HEK293 (cell line): ENCODE data around the gene FZR1.

Source experiments
- CTCF ChIA-PET: fragments of 350-600 bp; formaldehyde crosslinking; extraction: SDS; loops from one replicate; lab custom pipeline; 2021; ENCODE audit warnings: antibody characterized with exemption; lab: Yijun Ruan, JAX
- POLR2A ChIA-PET: fragments of 300-600 bp; formaldehyde crosslinking; extraction: SDS; loops from one replicate; lab custom pipeline; 2020; ENCODE audit warnings: antibody characterized with exemption, inconsistent platforms; lab: Yijun Ruan, JAX
- H3K27ac ChIP-seq: fragments of 200-500 bp; sonication (Bioruptor generic); 2 replicates; pipeline ENCODE4 v1.5.1; 2014; ENCODE audit warnings: low read depth, low read length, control low read depth, inconsistent platforms; ENCODE audit errors: extremely low read depth
- H3K36me3 ChIP-seq, 2 experiments: fragments of 200-500 bp in 1 of 2; sonication (Bioruptor generic) in 1 of 2; 1 replicate in 1 of 2; 2 replicates in 1 of 2; pipeline ENCODE4 v1.5.1; 2014 to 2017; ENCODE audit warnings: inconsistent platforms in 2 of 2, low read length in 2 of 2; ENCODE audit not compliant: control insufficient read depth in 2 of 2, insufficient read depth in 1 of 2
- H3K4me1 ChIP-seq: fragments of 200-500 bp; sonication (Bioruptor generic); 2 replicates; pipeline ENCODE4 v1.5.1; 2014; ENCODE audit warnings: mild to moderate bottlenecking, low read length, inconsistent platforms; ENCODE audit not compliant: control insufficient read depth, insufficient read depth
- H3K4me3 ChIP-seq: 2 replicates; pipeline ENCODE4 v1.5.1; 2011; ENCODE audit warnings: low read depth, mild to moderate bottlenecking, control low read depth, low read length, moderate library complexity
- H3K9me3 ChIP-seq: fragments of 200-500 bp; sonication (Bioruptor generic); 2 replicates; pipeline ENCODE4 v1.5.1; 2014; ENCODE audit warnings: low read depth, low read length, inconsistent platforms; ENCODE audit not compliant: control insufficient read depth, insufficient read depth
- FEZF1 ChIP-seq: fragments of 450-650 bp; formaldehyde crosslinking; IDR thresholded peaks from 2 replicates; pipeline ENCODE4 v1.5.1; 2016; ENCODE audit warnings: missing biosample characterization, missing genetic modification characterization
- GLI2 ChIP-seq: fragments of 450-650 bp; formaldehyde crosslinking; IDR thresholded peaks from 2 replicates; pipeline ENCODE4; 2017; ENCODE audit warnings: missing biosample characterization, missing genetic modification characterization, low read depth, borderline replicate concordance
- GLIS1 ChIP-seq: fragments of 450-650 bp; formaldehyde crosslinking; IDR thresholded peaks from 2 replicates; pipeline ENCODE4 v1.5.1; 2016; ENCODE audit warnings: missing biosample characterization, missing genetic modification characterization
- HOXD13 ChIP-seq: sonication (generic); formaldehyde crosslinking; IDR thresholded peaks from 2 replicates; pipeline ENCODE4 v1.8.0; 2022; ENCODE audit warnings: missing genetic modification reagents, borderline replicate concordance
- KLF9 ChIP-seq: fragments of 450-650 bp; formaldehyde crosslinking; IDR thresholded peaks from 2 replicates; pipeline ENCODE4 v1.5.1; 2016; ENCODE audit warnings: missing biosample characterization, missing genetic modification characterization, low read depth
- PRDM6 ChIP-seq: fragments of 450-650 bp; formaldehyde crosslinking; IDR thresholded peaks from 2 replicates; pipeline ENCODE4 v1.5.1; 2017; ENCODE audit warnings: missing biosample characterization, missing genetic modification characterization
- ZBTB17 ChIP-seq: fragments of 450-650 bp; formaldehyde crosslinking; IDR thresholded peaks from 2 replicates; pipeline ENCODE4 v1.5.1; 2016; ENCODE audit warnings: missing biosample characterization, missing genetic modification characterization
- ZBTB6 ChIP-seq: fragments of 450-650 bp; formaldehyde crosslinking; IDR thresholded peaks from 2 replicates; pipeline ENCODE4 v1.5.1; 2017; ENCODE audit warnings: missing biosample characterization, missing genetic modification characterization
- ZFHX2 ChIP-seq: fragments of 450-650 bp; formaldehyde crosslinking; conservative IDR thresholded peaks from 2 replicates; pipeline ENCODE4 v1.5.1; 2016; ENCODE audit warnings: missing biosample characterization, missing genetic modification characterization
- ZFP69B ChIP-seq: fragments of 450-650 bp; formaldehyde crosslinking; IDR thresholded peaks from 2 replicates; pipeline ENCODE4 v1.5.1; 2016; ENCODE audit warnings: missing biosample characterization, missing genetic modification characterization
- ZIC2 ChIP-seq: fragments of 450-650 bp; formaldehyde crosslinking; IDR thresholded peaks from 2 replicates; pipeline ENCODE4 v1.5.1; 2016; ENCODE audit warnings: missing biosample characterization, missing genetic modification characterization
- ZNF138 ChIP-seq: fragments of 450-650 bp; formaldehyde crosslinking; IDR thresholded peaks from 2 replicates; pipeline ENCODE4 v1.5.1; 2016; ENCODE audit warnings: missing biosample characterization, missing genetic modification characterization, borderline replicate concordance
- ZNF169 ChIP-seq: fragments of 450-650 bp; formaldehyde crosslinking; IDR thresholded peaks from 2 replicates; pipeline ENCODE4 v1.5.1; 2016; ENCODE audit warnings: missing biosample characterization, missing genetic modification characterization
- ZNF175 ChIP-seq: fragments of 450-650 bp; formaldehyde crosslinking; IDR thresholded peaks from 2 replicates; pipeline ENCODE4 v1.5.1; 2016; ENCODE audit warnings: missing biosample characterization, missing genetic modification characterization
- ZNF184 ChIP-seq: fragments of 450-650 bp; IDR thresholded peaks from 2 replicates; pipeline ENCODE4 v1.5.1; 2018; ENCODE audit warnings: missing biosample characterization, mild to moderate bottlenecking, missing genetic modification characterization
- ZNF221 ChIP-seq: fragments of 450-650 bp; formaldehyde crosslinking; IDR thresholded peaks from 2 replicates; pipeline ENCODE4 v1.5.1; 2017; ENCODE audit warnings: missing biosample characterization, missing genetic modification characterization, borderline replicate concordance
- ZNF223 ChIP-seq: fragments of 450-650 bp; formaldehyde crosslinking; IDR thresholded peaks from 2 replicates; pipeline ENCODE4 v1.5.1; 2016; ENCODE audit warnings: missing biosample characterization, missing genetic modification characterization
- ZNF23 ChIP-seq: fragments of 450-650 bp; formaldehyde crosslinking; IDR thresholded peaks from 2 replicates; pipeline ENCODE4 v1.5.1; 2016; ENCODE audit warnings: missing biosample characterization, missing genetic modification characterization, borderline replicate concordance
- ZNF239 ChIP-seq: fragments of 450-650 bp; formaldehyde crosslinking; IDR thresholded peaks from 2 replicates; pipeline ENCODE4 v1.5.1; 2016; ENCODE audit warnings: missing biosample characterization, missing genetic modification characterization
- ZNF274 ChIP-seq, 2 experiments: fragments of 200-500 bp in 1 of 2; fragments of 450-650 bp in 1 of 2; sonication (Bioruptor generic) in 1 of 2; formaldehyde crosslinking in 1 of 2; IDR thresholded peaks; 2 replicates each; pipeline versions ENCODE4 v1.5.1 to v1.6.1; 2014 to 2016; ENCODE audit warnings: borderline replicate concordance in 1 of 2, inconsistent platforms in 1 of 2, low read length in 1 of 2, missing biosample characterization in 1 of 2, missing genetic modification characterization in 1 of 2
- ZNF311 ChIP-seq: fragments of 450-650 bp; formaldehyde crosslinking; IDR thresholded peaks from 2 replicates; pipeline ENCODE4 v1.5.1; 2017; ENCODE audit warnings: missing biosample characterization, missing genetic modification characterization, borderline replicate concordance
- ZNF521 ChIP-seq: fragments of 450-650 bp; formaldehyde crosslinking; IDR thresholded peaks from 2 replicates; pipeline ENCODE4 v1.5.1; 2017; ENCODE audit warnings: missing biosample characterization, mild to moderate bottlenecking, missing genetic modification characterization
- ZNF555 ChIP-seq: fragments of 450-650 bp; formaldehyde crosslinking; conservative IDR thresholded peaks from 2 replicates; pipeline ENCODE4 v1.5.1; 2017; ENCODE audit warnings: missing biosample characterization, mild to moderate bottlenecking, missing genetic modification characterization, inconsistent platforms
- ZNF560 ChIP-seq: fragments of 450-650 bp; formaldehyde crosslinking; IDR thresholded peaks from 2 replicates; pipeline ENCODE4 v1.5.1; 2017; ENCODE audit warnings: missing biosample characterization, missing genetic modification characterization, borderline replicate concordance
- ZNF610 ChIP-seq: fragments of 450-650 bp; formaldehyde crosslinking; IDR thresholded peaks from 2 replicates; pipeline ENCODE4 v1.5.1; 2016; ENCODE audit warnings: missing biosample characterization, missing genetic modification characterization, borderline replicate concordance
- ZNF654 ChIP-seq: fragments of 450-650 bp; formaldehyde crosslinking; IDR thresholded peaks from 2 replicates; pipeline ENCODE4 v1.5.1; 2016; ENCODE audit warnings: low read depth, missing biosample characterization, missing genetic modification characterization
- ZNF707 ChIP-seq: fragments of 450-650 bp; formaldehyde crosslinking; IDR thresholded peaks from 2 replicates; pipeline ENCODE4 v1.5.1; 2016; ENCODE audit warnings: missing biosample characterization, missing genetic modification characterization
- ZNF747 ChIP-seq: fragments of 450-650 bp; formaldehyde crosslinking; IDR thresholded peaks from 2 replicates; pipeline ENCODE4 v1.5.1; 2016; ENCODE audit warnings: missing biosample characterization, missing genetic modification characterization
- ZNF837 ChIP-seq: fragments of 450-650 bp; formaldehyde crosslinking; IDR thresholded peaks from 2 replicates; pipeline ENCODE4 v1.5.1; 2016; ENCODE audit warnings: missing biosample characterization, missing genetic modification characterization
- ZSCAN18 ChIP-seq: fragments of 450-650 bp; formaldehyde crosslinking; IDR thresholded peaks from 2 replicates; pipeline ENCODE4 v1.5.1; 2016; ENCODE audit warnings: missing biosample characterization, missing genetic modification characterization

Gene FZR1

GRCh38 chr19:3544058-3544376, 37.9 kb downstream of the FZR1 start:
- Histone ChIP-seq H3K4me3 (no peak overlapping the region), H3K9me3 (no peaks in the 10 kb centered on the region), H3K4me1 (no peaks in the 10 kb centered on the region), H3K27ac (no peak overlapping the region), H3K36me3 (peaks cover 3 to 41% of the 10 kb centered on the region in 2 experiments; a peak in 2 of 3 replicates)
- CTCF ChIA-PET: interaction anchor here (0.6 to 1.6 kb wide), 2 partner anchors 23 to 40 kb away, joined by 3 to 5 read pairs; no protein-coding TSS in a partner anchor
- TF ChIP-seq ZNF223 (tag by site-specific recombination): no peak
- no peak for TF ChIP-seq FEZF1
- TF ChIP-seq ZNF837: no peak
- TF ChIP-seq ZNF274 (IDR thresholded peaks at IDR 0.05; ENCODE audit: low read length): no peak
- TF ChIP-seq ZNF274 (tag by site-specific recombination; IDR thresholded peaks at IDR 0.05; ENCODE audit: borderline replicate concordance): no peak
- POLR2A ChIA-PET: no interaction called here

GRCh38 chr19:3544742-3545668, 38.9 kb downstream of the FZR1 start:
- Histone ChIP-seq H3K36me3 (peaks cover under 1 to 41% of the 10 kb centered on the region in 2 experiments; a peak in 2 of 3 replicates), H3K4me1 (no peaks in the 10 kb centered on the region), H3K27ac (no peak overlapping the region), H3K9me3 (no peaks in the 10 kb centered on the region), H3K4me3 (no peak overlapping the region)
- ChIA-PET CTCF (interaction anchor here (0.6 to 2.8 kb wide), 19 partner anchors 10 to 514 kb away, joined by 3 to 21 read pairs (median 3); no protein-coding TSS in a partner anchor), POLR2A (interaction anchor here (0.6 to 1.2 kb wide), 5 partner anchors 12 to 44 kb away, joined by 3 to 4 read pairs (median 3); no protein-coding TSS in a partner anchor)
- TF ChIP-seq ZNF555 (no peak), GLI2 (tag by site-specific recombination) (no peak), ZNF274 (IDR thresholded peaks at IDR 0.05; ENCODE audit: low read length) (no peak), ZNF274 (tag by site-specific recombination; IDR thresholded peaks at IDR 0.05; ENCODE audit: borderline replicate concordance) (no peak), ZBTB17 (peak; percentile 29; the same call in 1 of the 2 replicates), HOXD13 (no peak), ZNF138 (tag by site-specific recombination) (no peak), ZIC2 (tag by site-specific recombination) (no peak), ZSCAN18 (tag by site-specific recombination) (no peak), ZNF184 (tag by site-specific recombination) (no peak), ZNF610 (tag by site-specific recombination) (no peak), ZNF169 (tag by site-specific recombination) (no peak), ZNF175 (tag by site-specific recombination) (no peak), ZNF747 (no peak), ZNF239 (no peak), ZNF311 (no peak), ZFP69B (tag by site-specific recombination) (peak; percentile 79), ZNF23 (tag by site-specific recombination) (no peak), PRDM6 (tag by site-specific recombination) (no peak), ZNF707 (tag by site-specific recombination) (no peak), ZNF521 (tag by site-specific recombination) (no peak), KLF9 (tag by site-specific recombination) (peak; percentile 32; the same call in 1 of the 2 replicates), ZNF654 (peak; percentile 32), ZNF221 (no peak), ZNF560 (tag by site-specific recombination) (no peak), ZBTB6 (tag by site-specific recombination) (no peak), GLIS1 (tag by site-specific recombination) (0 out of 2 replicates have a peak, but pooled peaks have one; percentile 4), ZFHX2 (peak; percentile 91)
